PC-3 (cell line): ENCODE measurements around the gene HDAC4. TPM values are rescaled to one million over a fixed set of nuclear protein-coding genes. Genes with fewer than 3 reads are reported as not detected.

Experiments used
- ATAC-seq: fragments of 200-7000 bp; cut with Tn5 transposase; 2 replicates; pipeline ENCODE4 v1.9.1; 2020; ENCODE audit warnings: mild to moderate bottlenecking, moderate library complexity
- BruUV-seq: library from RNA; stranded (reverse); fragments of 400-500 nt; replicated peaks from 2 replicates; lab custom pipeline; 2021; lab: Mats Ljungman, UMichigan
- CTCF ChIA-PET: fragments of 300-600 bp; sonication (Branson Sonifier 250); formaldehyde crosslinking; loops from one replicate; lab custom pipeline; 2022; ENCODE audit warnings: antibody characterized with exemption; lab: Charles Lee
- POLR2A ChIA-PET: fragments of 300-600 bp; sonication (Branson Sonifier 250); formaldehyde crosslinking; loops from one replicate; lab custom pipeline; 2022; ENCODE audit warnings: antibody characterized with exemption; ENCODE audit not compliant: unreplicated experiment; lab: Charles Lee
- DNase-seq: peaks from one replicate; pipeline ENCODE4 v3.0.0-alpha.2; 2015
- H2AFZ ChIP-seq: fragments of 300-600 bp; sonication (generic); 2 replicates; pipeline ENCODE4 v1.6.0; 2016; ENCODE audit warnings: antibody characterized with exemption, low read length
- H3F3A ChIP-seq: fragments of 300-600 bp; sonication (generic); one replicate; pipeline ENCODE4 v1.6.0; 2017; ENCODE audit warnings: antibody characterized with exemption, low read length, control low read depth, mild to moderate bottlenecking; ENCODE audit not compliant: unreplicated experiment
- H3K27ac ChIP-seq: fragments of 300-600 bp; sonication (generic); 2 replicates; pipeline ENCODE4 v1.5.1; 2016; ENCODE audit warnings: mild to moderate bottlenecking, low read length
- H3K27me3 ChIP-seq: fragments of 300-600 bp; sonication (generic); 2 replicates; pipeline ENCODE4 v1.6.1; 2016; ENCODE audit warnings: low read length, mixed read lengths
- H3K36me3 ChIP-seq: fragments of 300-600 bp; sonication (generic); 2 replicates; pipeline ENCODE4 v1.6.1; 2016; ENCODE audit warnings: low read depth, mixed run types, low read length, mixed read lengths
- H3K4me1 ChIP-seq: fragments of 300-600 bp; sonication (generic); 2 replicates; pipeline ENCODE4 v1.5.1; 2016; ENCODE audit warnings: low read length; ENCODE audit not compliant: insufficient read depth
- H3K4me2 ChIP-seq: fragments of 300-600 bp; sonication (generic); 2 replicates; pipeline ENCODE4 v1.6.0; 2016; ENCODE audit warnings: low read length
- H3K4me3 ChIP-seq: fragments of 300-600 bp; sonication (generic); 2 replicates; pipeline ENCODE4 v1.5.1; 2016; ENCODE audit warnings: mild to moderate bottlenecking, low read length, mixed read lengths
- H3K79me2 ChIP-seq: fragments of 300-600 bp; sonication (generic); 2 replicates; pipeline ENCODE4 v1.6.1; 2017; ENCODE audit warnings: low read length, mixed read lengths
- H3K9ac ChIP-seq: fragments of 300-600 bp; sonication (generic); 2 replicates; pipeline ENCODE4 v1.6.0; 2016; ENCODE audit warnings: mild to moderate bottlenecking, low read length
- H3K9me2 ChIP-seq: fragments of 300-600 bp; sonication (generic); replicated peaks from 2 replicates; pipeline ENCODE4 v1.6.1; 2016; ENCODE audit warnings: mixed run types, low read length, mixed read lengths
- H3K9me3 ChIP-seq: fragments of 300-600 bp; sonication (generic); 2 replicates; pipeline ENCODE4 v1.6.1; 2016; ENCODE audit warnings: low read length, mixed read lengths
- H4K20me1 ChIP-seq: fragments of 300-600 bp; sonication (generic); 2 replicates; pipeline ENCODE4 v1.6.1; 2016; ENCODE audit warnings: low read length, mixed read lengths
- CTCF ChIP-seq: fragments of 300-600 bp; sonication (generic); conservative IDR thresholded peaks from 2 replicates; pipeline ENCODE4 v1.5.1; 2017; ENCODE audit warnings: antibody characterized with exemption, low read depth, mild to moderate bottlenecking, low read length
- EZH2 ChIP-seq: fragments of 300-600 bp; sonication (generic); IDR thresholded peaks from one replicate; pipeline ENCODE4 v1.6.1; 2017; ENCODE audit warnings: antibody characterized with exemption, mild to moderate bottlenecking, low read length; ENCODE audit not compliant: unreplicated experiment
- EZH2phosphoT487 ChIP-seq: fragments of 300-600 bp; sonication (generic); IDR thresholded peaks from 2 replicates; pipeline ENCODE4 v1.6.1; 2018; ENCODE audit warnings: mild to moderate bottlenecking, antibody characterized with exemption, low read length, borderline replicate concordance
- intact Hi-C: fragments of 100-400 bp; cut with micrococcal nuclease; formaldehyde crosslinking; loops from 2 replicates; pipeline ENCODE4 v1.9.0; 2023
- total RNA-seq: library from RNA; depleted of rRNA; stranded (reverse); fragments of >200 nt; gene quantifications from 2 replicates; pipeline ENCODE4 v1.2.3, GENCODE V29; 2014

HDAC4 gene
- total RNA-seq, 1 experiment from 2014 or later: 8.5 TPM

GRCh38 chr2:239393388-239393940 lies 7.4 kb downstream of the HDAC4 start:
- intact Hi-C loops: no loop called here
- H2AFZ ChIP-seq: no peak overlapping the region
- no peak overlapping the region for H3K27ac ChIP-seq

DNA sequence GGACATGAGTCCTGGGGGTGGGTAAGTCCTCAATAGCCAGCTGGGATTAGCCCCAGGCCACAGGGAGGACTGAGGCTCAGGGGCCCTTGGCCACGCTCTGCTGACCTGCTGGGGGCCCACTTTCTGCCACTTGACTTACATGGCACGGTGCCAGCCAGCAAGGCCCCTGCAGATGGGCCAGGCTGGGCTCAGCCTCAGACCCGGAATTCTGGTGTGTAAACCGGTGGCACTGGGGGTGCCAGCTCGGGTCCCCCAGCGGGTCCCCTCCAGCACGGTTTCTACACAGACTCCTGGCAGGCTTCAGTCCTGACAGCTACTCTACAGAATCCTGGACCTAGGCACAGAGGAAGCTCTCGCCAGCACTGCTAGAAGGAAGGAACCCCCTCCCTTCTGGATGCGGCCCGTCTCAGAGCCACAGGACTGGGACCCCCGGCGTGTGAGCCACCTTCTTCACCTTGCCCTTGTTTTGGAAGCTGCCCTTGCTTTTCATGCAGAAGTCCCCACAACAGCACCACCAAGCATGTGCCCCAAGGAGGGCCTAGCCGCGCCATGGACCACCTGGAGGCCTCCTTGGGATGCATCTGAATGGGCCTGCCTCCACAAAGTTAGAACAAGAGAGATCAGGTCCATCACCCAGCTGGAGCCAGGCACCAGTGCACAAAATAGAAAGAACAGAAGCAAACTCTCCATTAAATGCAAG lies 8.0 kb downstream of the HDAC4 start:
- ChIA-PET CTCF (no interaction called here), POLR2A (no interaction called here)
- no peak overlapping the region for H3K4me3 ChIP-seq
- peaks cover 4% of the 10 kb centered on the region; the same call in 1 of the 2 replicates for H4K20me1 ChIP-seq
- peaks cover 73% of the 10 kb centered on the region for H3K79me2 ChIP-seq
- H3K4me1 ChIP-seq: no peaks in the 10 kb centered on the region
- no peak overlapping the region for H3K9ac ChIP-seq
- no peaks in the 10 kb centered on the region for H3K9me3 ChIP-seq
- no peak for DNase-seq
- H3K9me2 ChIP-seq: no peaks in the 10 kb centered on the region
- H2AFZ ChIP-seq: no peak overlapping the region
- no peaks in the 10 kb centered on the region for H3K27me3 ChIP-seq
- no TSS peak for BruUV-seq
- no peaks in the 10 kb centered on the region for H3K36me3 ChIP-seq
- no peak overlapping the region for H3K27ac ChIP-seq
- no peaks in the 10 kb centered on the region for H3F3A ChIP-seq
- H3K4me2 ChIP-seq: no peak overlapping the region
- no peak for ATAC-seq
- intact Hi-C loops: no loop called here
- no peak for TF ChIP-seq CTCF

More at GRCh38 chr2:239393388-239393940, 7.4 kb downstream of the HDAC4 start:
- POLR2A ChIA-PET: no interaction called here
- Histone ChIP-seq H3K79me2 (peaks cover 79% of the 10 kb centered on the region), H3F3A (no peaks in the 10 kb centered on the region), H3K36me3 (no peaks in the 10 kb centered on the region), H3K4me3 (no peak overlapping the region), H3K4me1 (no peaks in the 10 kb centered on the region), H3K27me3 (no peaks in the 10 kb centered on the region), H3K9ac (no peak overlapping the region), H4K20me1 (peaks cover 4% of the 10 kb centered on the region; the same call in 1 of the 2 replicates), H3K9me3 (no peaks in the 10 kb centered on the region), H3K9me2 (no peaks in the 10 kb centered on the region), H3K4me2 (no peak overlapping the region)
- TF ChIP-seq EZH2phosphoT487: no peak
- no peak for TF ChIP-seq EZH2
- no peak for TF ChIP-seq CTCF
- ATAC-seq (no peak), DNase-seq (no peak)
- BruUV-seq: no TSS peak
- CTCF ChIA-PET: no interaction called here

DNA sequence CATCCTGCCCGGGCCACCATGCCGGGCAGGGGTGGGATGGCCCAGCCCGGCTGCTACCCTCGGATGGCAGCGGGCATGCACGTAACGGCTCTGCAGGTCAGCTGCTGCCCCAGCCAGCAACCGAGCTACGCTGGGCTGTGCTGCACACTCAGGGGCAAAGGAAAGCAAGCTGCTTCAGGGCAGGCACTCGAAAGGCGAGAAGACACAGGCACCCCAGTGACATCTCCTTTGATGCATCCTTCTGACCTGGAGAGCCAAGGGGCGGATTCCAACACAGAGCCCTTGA lies 8.8 kb downstream of the HDAC4 start:
- Histone ChIP-seq H3K27ac (no peak overlapping the region), H3F3A (no peaks in the 10 kb centered on the region), H3K27me3 (no peaks in the 10 kb centered on the region), H3K36me3 (no peaks in the 10 kb centered on the region), H3K9ac (no peak overlapping the region), H2AFZ (no peak overlapping the region), H3K4me3 (no peak overlapping the region), H3K9me3 (no peaks in the 10 kb centered on the region), H3K9me2 (no peaks in the 10 kb centered on the region), H4K20me1 (peaks cover 1% of the 10 kb centered on the region; the same call in 1 of the 2 replicates), H3K4me2 (no peak overlapping the region), H3K79me2 (peaks cover 65% of the 10 kb centered on the region), H3K4me1 (no peaks in the 10 kb centered on the region)
- intact Hi-C loops: no loop called here
- ATAC-seq: no peak
- ChIA-PET POLR2A (no interaction called here), CTCF (no interaction called here)
- no peak for DNase-seq
- no TSS peak for BruUV-seq
- TF ChIP-seq CTCF (no peak), EZH2phosphoT487 (no peak), EZH2 (no peak)
